ENCODE results near the gene IPCEF1. TPM values are rescaled to one million over a fixed set of nuclear protein-coding genes. Genes with fewer than 3 reads are reported as not detected.
"Not testable (repeated sequence)": the region's sequence is repeated elsewhere in the genome, so short reads cannot be mapped to it uniquely, and the experiment has no call there.

Gene IPCEF1
- total and polyA plus RNA-seq, 3 donors from 2014 or later = 3.6 to 4.8 (median 4.2) TPM

GRCh38 chr6:154206141-154206540 is 150.5 kb downstream of the IPCEF1 start:
- H3K4me3 ChIP-seq = no peak overlapping the region
- no peaks in the 10 kb centered on the region for H3K4me1 ChIP-seq
- H3K36me3 ChIP-seq (ENCODE audit: low read depth, missing control alignments) = no peaks in the 10 kb centered on the region
- H3K27ac ChIP-seq = no peak overlapping the region
- 96 to 97% methylated on average over 2 of the region's 2 CpGs for WGBS, 2 donors
- DNase-seq = no peak
- no peak for TF ChIP-seq POLR2A (IDR thresholded peaks at IDR 0.05)
- no peak for TF ChIP-seq CTCF (IDR thresholded peaks at IDR 0.05)
- H3K27me3 ChIP-seq = no peaks in the 10 kb centered on the region
- intact Hi-C loops (cut with DNase I; ENCODE audit: low total_unique reads) = no loop called here
- H3K9me3 ChIP-seq = no peaks in the 10 kb centered on the region

GRCh38 chr6:154202958-154203357 is 153.6 kb downstream of the IPCEF1 start:
- intact Hi-C loops (cut with DNase I; ENCODE audit: low total_unique reads) = no loop called here
- no peaks in the 10 kb centered on the region for H3K36me3 ChIP-seq (ENCODE audit: low read depth, missing control alignments)
- no peak for DNase-seq
- no peak overlapping the region for H3K27ac ChIP-seq
- WGBS, 2 donors = 95 to 96% methylated on average over 6 of the region's 6 CpGs
- H3K27me3 ChIP-seq = no peaks in the 10 kb centered on the region
- H3K9me3 ChIP-seq = no peaks in the 10 kb centered on the region
- TF ChIP-seq POLR2A (IDR thresholded peaks at IDR 0.05) (no peak), CTCF (IDR thresholded peaks at IDR 0.05) (no peak)
- no peak overlapping the region for H3K4me3 ChIP-seq
- H3K4me1 ChIP-seq = no peaks in the 10 kb centered on the region

- H3K27ac ChIP-seq = no peak overlapping the region
- TF ChIP-seq CTCF (IDR thresholded peaks at IDR 0.05) = no peak
- no peak for TF ChIP-seq POLR2A (IDR thresholded peaks at IDR 0.05)
- H3K9me3 ChIP-seq = no peaks in the 10 kb centered on the region
- H3K4me1 ChIP-seq = no peaks in the 10 kb centered on the region
- intact Hi-C loops (cut with DNase I; ENCODE audit: low total_unique reads) = no loop called here
- no peak overlapping the region for H3K4me3 ChIP-seq
- H3K36me3 ChIP-seq (ENCODE audit: low read depth, missing control alignments) = no peaks in the 10 kb centered on the region
- no peak for DNase-seq
- no peaks in the 10 kb centered on the region for H3K27me3 ChIP-seq
- 81 to 85% methylated on average over 3 of the region's 3 CpGs for WGBS, 2 donors
Observed at GRCh38 chr6:154202339-154202738, 154.3 kb downstream of the IPCEF1 start.

GRCh38 chr6:154201688-154202087 is 154.9 kb downstream of the IPCEF1 start:
- DNase-seq; H3K9me3 ChIP-seq; H3K27me3 ChIP-seq; H3K4me3 ChIP-seq; H3K36me3 ChIP-seq (ENCODE audit: low read depth, missing control alignments); H3K27ac ChIP-seq; intact Hi-C loops (cut with DNase I; ENCODE audit: low total_unique reads); H3K4me1 ChIP-seq: not testable (repeated sequence)
- WGBS, 2 donors = 86 to 93% methylated on average over 4 of the region's 4 CpGs

- no peak for DNase-seq
- intact Hi-C loops (cut with DNase I; ENCODE audit: low total_unique reads) = no loop called here
- H3K4me3 ChIP-seq = no peak overlapping the region
- H3K27me3 ChIP-seq = no peaks in the 10 kb centered on the region
- H3K9me3 ChIP-seq = no peaks in the 10 kb centered on the region
- no peaks in the 10 kb centered on the region for H3K4me1 ChIP-seq
- no peak for TF ChIP-seq CTCF (IDR thresholded peaks at IDR 0.05)
- TF ChIP-seq POLR2A (IDR thresholded peaks at IDR 0.05) = no peak
- no peak overlapping the region for H3K27ac ChIP-seq
- H3K36me3 ChIP-seq (ENCODE audit: low read depth, missing control alignments) = no peaks in the 10 kb centered on the region
Observed at GRCh38 chr6:154197196-154197860, 159.3 kb downstream of the IPCEF1 start.

Measured in testis (tissue), 3 donors.